ENCODE data around the gene RTL1. TPM values are rescaled to one million over a fixed set of nuclear protein-coding genes. Genes with fewer than 3 reads are reported as not detected.
A peak's percentile ranks its signal among the peaks of the same experiment; 100 is the strongest.

RTL1 gene
- total RNA-seq, 6 experiments from 2014 or later: not detected

GRCh38 chr14:100906420-100906819 is 2.9 kb upstream of the RTL1 start:
- DNase-seq: no peak
- Mint-ChIP-seq H3K36me3 (ENCODE audit: low read depth) (peaks cover 18% of the 10 kb centered on the region), H3K27ac (no peak overlapping the region), H3K4me1 (ENCODE audit: low read depth) (peaks cover under 1% of the 10 kb centered on the region; the same call in 1 of the 2 replicates), H3K9me3 (no peaks in the 10 kb centered on the region), H3K27me3 (ENCODE audit: insufficient read depth) (peaks cover 41% of the 10 kb centered on the region), H3K4me3 (no peak overlapping the region)
- peak; percentile 48; the same call in 1 of the 2 replicates for TF ChIP-seq CTCF (IDR thresholded peaks at IDR 0.05)

- TF ChIP-seq CTCF (IDR thresholded peaks at IDR 0.05): no peak
- Mint-ChIP-seq H3K36me3 (ENCODE audit: low read depth) (peaks cover 17% of the 10 kb centered on the region), H3K27ac (no peak overlapping the region), H3K4me1 (ENCODE audit: low read depth) (no peaks in the 10 kb centered on the region), H3K27me3 (ENCODE audit: insufficient read depth) (peaks cover 46% of the 10 kb centered on the region), H3K4me3 (no peak overlapping the region), H3K9me3 (no peaks in the 10 kb centered on the region)
- DNase-seq: no peak
These were observed 1.6 kb upstream of the RTL1 start for GRCh38 chr14:100905166-100905565.

- Mint-ChIP-seq H3K36me3 (ENCODE audit: low read depth) (peaks cover 11% of the 10 kb centered on the region), H3K27me3 (ENCODE audit: insufficient read depth) (peaks cover 50% of the 10 kb centered on the region), H3K4me1 (ENCODE audit: low read depth) (no peaks in the 10 kb centered on the region), H3K27ac (no peak overlapping the region), H3K9me3 (no peaks in the 10 kb centered on the region), H3K4me3 (no peak overlapping the region)
- TF ChIP-seq CTCF (IDR thresholded peaks at IDR 0.05): peak; percentile 55
- DNase-seq: no peak
These were observed 975 bp upstream of the RTL1 start for GRCh38 chr14:100904307-100905087.

- Mint-ChIP-seq H3K27ac (peak overlapping the region; percentile 33; the same call in 1 of the 2 replicates), H3K9me3 (no peaks in the 10 kb centered on the region), H3K4me1 (ENCODE audit: low read depth) (no peaks in the 10 kb centered on the region), H3K27me3 (ENCODE audit: insufficient read depth) (peaks cover 55% of the 10 kb centered on the region), H3K4me3 (no peak overlapping the region), H3K36me3 (ENCODE audit: low read depth) (peaks cover 6% of the 10 kb centered on the region)
- no peak for DNase-seq
- TF ChIP-seq CTCF (IDR thresholded peaks at IDR 0.05): no peak
These were observed 421 bp downstream of the RTL1 start for GRCh38 chr14:100903134-100903468.

GRCh38 chr14:100902295-100903133 is 1.0 kb downstream of the RTL1 start:
- no peak overlapping the region for H3K4me3 Mint-ChIP-seq
- no peak for DNase-seq
- 0 out of 2 replicates have a peak overlapping the region, but pooled peaks have one; percentile 18 for H3K27ac Mint-ChIP-seq
- peaks cover under 1% of the 10 kb centered on the region for H3K36me3 Mint-ChIP-seq (ENCODE audit: low read depth)
- TF ChIP-seq CTCF (IDR thresholded peaks at IDR 0.05): peak; percentile 49; the same call in 1 of the 2 replicates
- H3K4me1 Mint-ChIP-seq (ENCODE audit: low read depth): no peaks in the 10 kb centered on the region
- peaks cover 55% of the 10 kb centered on the region for H3K27me3 Mint-ChIP-seq (ENCODE audit: insufficient read depth)
- H3K9me3 Mint-ChIP-seq: no peaks in the 10 kb centered on the region
